ENCODE measurements around the gene GCK. TPM values are rescaled to one million over a fixed set of nuclear protein-coding genes. Genes with fewer than 3 reads are reported as not detected.
"Not testable (repeated sequence)": the region's sequence is repeated elsewhere in the genome, so short reads cannot be mapped to it uniquely, and the experiment has no call there.

GCK gene
- total RNA-seq, 1 donor from 2014 or later = 0.18 TPM

- intact Hi-C loops (cut with micrococcal nuclease) = no loop called here
These were observed 45.5 kb downstream of the GCK start for GRCh38 chr7:44143646-44144250.

- intact Hi-C loops (cut with micrococcal nuclease) = no loop called here
These were observed 47.2 kb downstream of the GCK start for GRCh38 chr7:44142028-44142427.

GRCh38 chr7:44141221-44141850 is 47.9 kb downstream of the GCK start, which contains the start of gene MYL7:
TSS of gene MYL7 (minus strand) at chr7:44141332. CDS start at chr7:44141305, 27 bp downstream.
- intact Hi-C loops (cut with micrococcal nuclease) = no loop called here

GRCh38 chr7:44140341-44140740 is 48.9 kb downstream of the GCK start:
- intact Hi-C loops (cut with micrococcal nuclease) = no loop called here

- intact Hi-C loops (cut with micrococcal nuclease) = no loop called here
These were observed 49.8 kb downstream of the GCK start for GRCh38 chr7:44139311-44140010.

GRCh38 chr7:44138698-44139097 is 50.5 kb downstream of the GCK start:
- intact Hi-C loops (cut with micrococcal nuclease) = no loop called here

- intact Hi-C loops (cut with micrococcal nuclease) = no loop called here
These were observed 52.5 kb downstream of the GCK start for GRCh38 chr7:44136731-44137130.

- intact Hi-C loops (cut with micrococcal nuclease) = no loop called here
These were observed 54.2 kb downstream of the GCK start for GRCh38 chr7:44134943-44135628.

GRCh38 chr7:44133295-44133694 is 55.9 kb downstream of the GCK start:
- intact Hi-C loops (cut with micrococcal nuclease) = no loop called here

GRCh38 chr7:44132039-44132438 is 57.2 kb downstream of the GCK start:
- intact Hi-C loops (cut with micrococcal nuclease) = no loop called here

GRCh38 chr7:44131173-44132029 is 57.8 kb downstream of the GCK start:
- intact Hi-C loops (cut with micrococcal nuclease) = no loop called here

- intact Hi-C loops (cut with micrococcal nuclease) = no loop called here
These were observed 60.3 kb downstream of the GCK start for GRCh38 chr7:44128721-44129582.

GRCh38 chr7:44127161-44127560 is 62.1 kb downstream of the GCK start:
- intact Hi-C loops (cut with micrococcal nuclease) = no loop called here

GRCh38 chr7:44126574-44126973 is 62.7 kb downstream of the GCK start:
- intact Hi-C loops (cut with micrococcal nuclease) = not testable (repeated sequence)

GRCh38 chr7:44124822-44125202 is 64.4 kb downstream of the GCK start:
- intact Hi-C loops (cut with micrococcal nuclease) = no loop called here

GRCh38 chr7:44123190-44124003 is 65.8 kb downstream of the GCK start, which contains the start of gene POLD2:
TSS of gene POLD2 (minus strand) at chr7:44123548. CDS start at chr7:44122053, 1,495 bp downstream.
- intact Hi-C loops (cut with micrococcal nuclease) = loop anchor here (1.0 to 2.0 kb wide), 3 partner anchors 23 to 77 kb away; partner anchors contain the start of genes POLM and YKT6

- intact Hi-C loops (cut with micrococcal nuclease) = loop anchor here (2.0 kb wide), 1 partner anchor 78 kb away; the partner anchor contains the start of gene YKT6
These were observed 66.7 kb downstream of the GCK start for GRCh38 chr7:44122529-44122928.

GRCh38 chr7:44121761-44122420 is 67.3 kb downstream of the GCK start:
- intact Hi-C loops (cut with micrococcal nuclease) = loop anchor here (2.0 kb wide), 1 partner anchor 79 kb away; the partner anchor contains the start of gene YKT6
